MCF 10A (cell line): ENCODE results near the gene GPR176. TPM values are rescaled to one million over a fixed set of nuclear protein-coding genes. Genes with fewer than 3 reads are reported as not detected.

ENCODE experiments used
- BruUV-seq: library from RNA; stranded (reverse); fragments of 400-500 nt; replicated peaks from 2 replicates; lab custom pipeline; 2021; lab: Mats Ljungman, UMichigan
- CTCF ChIA-PET: fragments of 300-600 bp; sonication (Branson Sonifier 250); formaldehyde crosslinking; extraction: SDS; loops from one replicate; lab custom pipeline; 2021; ENCODE audit warnings: antibody characterized with exemption, inconsistent platforms; lab: Yijun Ruan, JAX
- POLR2A ChIA-PET: fragments of 300-600, 350-650 bp; sonication (Branson Sonifier 250); formaldehyde crosslinking; extraction: SDS; loops from one replicate; lab custom pipeline; 2020; ENCODE audit warnings: antibody characterized with exemption, inconsistent platforms; lab: Yijun Ruan, JAX
- DNase-seq: peaks from one replicate; pipeline ENCODE4 v3.0.0-alpha.2; 2018; ENCODE audit not compliant: unreplicated experiment
- H3K27ac Mint-ChIP-seq: one replicate; pipeline ENCODE4 v1.8.0; 2022; ENCODE audit warnings: mild to moderate bottlenecking, low read depth, mixed read lengths; ENCODE audit not compliant: unreplicated experiment
- H3K27me3 Mint-ChIP-seq: one replicate; pipeline ENCODE4 v1.8.0; 2022; ENCODE audit warnings: mixed read lengths; ENCODE audit not compliant: insufficient read depth, unreplicated experiment
- H3K36me3 Mint-ChIP-seq: one replicate; pipeline ENCODE4 v1.8.0; 2022; ENCODE audit warnings: mild to moderate bottlenecking, moderate library complexity, mixed read lengths; ENCODE audit not compliant: insufficient read depth, unreplicated experiment
- H3K4me1 Mint-ChIP-seq: one replicate; pipeline ENCODE4 v1.8.0; 2022; ENCODE audit warnings: mixed read lengths; ENCODE audit not compliant: insufficient read depth, unreplicated experiment
- H3K4me3 Mint-ChIP-seq: one replicate; pipeline ENCODE4 v1.8.0; 2022; ENCODE audit warnings: mild to moderate bottlenecking, moderate library complexity, mixed read lengths; ENCODE audit not compliant: unreplicated experiment
- H3K9me3 Mint-ChIP-seq: one replicate; pipeline ENCODE4 v1.8.0; 2022; ENCODE audit warnings: mixed read lengths; ENCODE audit not compliant: unreplicated experiment
- CTCF ChIP-seq: fragments of 200-600 bp; IDR thresholded peaks from one replicate; pipeline ENCODE4 v1.8.0; 2022; ENCODE audit warnings: antibody characterized with exemption, mild to moderate bottlenecking; ENCODE audit not compliant: unreplicated experiment
- intact Hi-C: fragments of 100-400 bp; cut with micrococcal nuclease; formaldehyde crosslinking; loops from 2 replicates; pipeline ENCODE4 v1.14.1; 2022
- total RNA-seq: library from RNA; stranded (reverse); gene quantifications from 2 replicates; pipeline ENCODE4 v1.2.3, GENCODE V29; 2022

GPR176 gene
- total RNA-seq, 1 experiment from 2014 or later = 1.8 TPM

- H3K4me1 Mint-ChIP-seq = no peaks in the 10 kb centered on the region
- ChIA-PET CTCF (interaction anchor here (0.7 to 1.2 kb wide), 2 partner anchors 9 to 49 kb away, joined by 3 read pairs; no protein-coding TSS in a partner anchor), POLR2A (no interaction called here)
- intact Hi-C loops = no loop called here
- no peak for TF ChIP-seq CTCF
- H3K27ac Mint-ChIP-seq = no peak overlapping the region
- H3K9me3 Mint-ChIP-seq = no peaks in the 10 kb centered on the region
- H3K4me3 Mint-ChIP-seq = no peak overlapping the region
- DNase-seq = no peak
- no peaks in the 10 kb centered on the region for H3K36me3 Mint-ChIP-seq
- H3K27me3 Mint-ChIP-seq = peaks cover 10% of the 10 kb centered on the region
- BruUV-seq = no TSS peak
Observed at GRCh38 chr15:39864116-39864515, 56.0 kb downstream of the GPR176 start.

GRCh38 chr15:39860871-39861270 is 59.2 kb downstream of the GPR176 start:
- intact Hi-C loops = no loop called here
- DNase-seq = no peak
- Mint-ChIP-seq H3K4me3 (no peak overlapping the region), H3K27ac (no peak overlapping the region), H3K36me3 (peaks cover 5% of the 10 kb centered on the region), H3K4me1 (no peaks in the 10 kb centered on the region), H3K27me3 (no peaks in the 10 kb centered on the region), H3K9me3 (no peaks in the 10 kb centered on the region)
- TF ChIP-seq CTCF = no peak
- ChIA-PET POLR2A (no interaction called here), CTCF (interaction anchor here (0.7 kb wide), 1 partner anchor 951 kb away, joined by 4 read pairs; no protein-coding TSS in a partner anchor)
- BruUV-seq = no TSS peak

GRCh38 chr15:39860200-39860599 is 59.9 kb downstream of the GPR176 start:
- DNase-seq = no peak
- ChIA-PET CTCF (no interaction called here), POLR2A (no interaction called here)
- H3K27ac Mint-ChIP-seq = no peak overlapping the region
- no peaks in the 10 kb centered on the region for H3K9me3 Mint-ChIP-seq
- no peak overlapping the region for H3K4me3 Mint-ChIP-seq
- BruUV-seq = no TSS peak
- H3K36me3 Mint-ChIP-seq = peaks cover 5% of the 10 kb centered on the region
- H3K4me1 Mint-ChIP-seq = no peaks in the 10 kb centered on the region
- H3K27me3 Mint-ChIP-seq = no peaks in the 10 kb centered on the region
- intact Hi-C loops = no loop called here
- no peak for TF ChIP-seq CTCF

- H3K27me3 Mint-ChIP-seq = no peaks in the 10 kb centered on the region
- H3K4me1 Mint-ChIP-seq = no peaks in the 10 kb centered on the region
- no peak for DNase-seq
- H3K36me3 Mint-ChIP-seq = peaks cover 5% of the 10 kb centered on the region
- intact Hi-C loops = no loop called here
- no peaks in the 10 kb centered on the region for H3K9me3 Mint-ChIP-seq
- no peak overlapping the region for H3K27ac Mint-ChIP-seq
- POLR2A ChIA-PET = interaction anchor here (0.6 kb wide), 1 partner anchor 11 kb away, joined by 3 read pairs; no protein-coding TSS in a partner anchor
- CTCF ChIA-PET = interaction anchor here (0.6 to 1.1 kb wide), 2 partner anchors 14 to 1042 kb away, joined by 3 to 4 read pairs; no protein-coding TSS in a partner anchor
- no TSS peak for BruUV-seq
- TF ChIP-seq CTCF = no peak
- no peak overlapping the region for H3K4me3 Mint-ChIP-seq
Observed at GRCh38 chr15:39859636-39860035, 60.4 kb downstream of the GPR176 start.
